HG02642 (cell line): ENCODE measurements around the gene P3H1.
"Not testable (repeated sequence)": the region's sequence is repeated elsewhere in the genome, so short reads cannot be mapped to it uniquely, and the experiment has no call there.

Source experiments
- ATAC-seq: cut with Tn5 transposase; IDR thresholded peaks from one replicate; pipeline ENCODE4 v1.9.1; 2021; ENCODE audit warnings: mild to moderate bottlenecking; ENCODE audit not compliant: unreplicated experiment, poor library complexity

P3H1 gene

GRCh38 chr1:42766741-42767509 is at the start of gene P3H1, which contains the start of gene C1orf50:
TSS of gene P3H1 (minus strand) at chr1:42767028. CDS start at chr1:42766971, 57 bp downstream.
TSS of gene C1orf50 (plus strand) at chr1:42767249. CDS start at chr1:42767312, 63 bp downstream.
- ATAC-seq = peak; percentile 90

GRCh38 chr1:42815941-42816584 is 49.2 kb upstream of the P3H1 start:
- ATAC-seq = no peak

DNA sequence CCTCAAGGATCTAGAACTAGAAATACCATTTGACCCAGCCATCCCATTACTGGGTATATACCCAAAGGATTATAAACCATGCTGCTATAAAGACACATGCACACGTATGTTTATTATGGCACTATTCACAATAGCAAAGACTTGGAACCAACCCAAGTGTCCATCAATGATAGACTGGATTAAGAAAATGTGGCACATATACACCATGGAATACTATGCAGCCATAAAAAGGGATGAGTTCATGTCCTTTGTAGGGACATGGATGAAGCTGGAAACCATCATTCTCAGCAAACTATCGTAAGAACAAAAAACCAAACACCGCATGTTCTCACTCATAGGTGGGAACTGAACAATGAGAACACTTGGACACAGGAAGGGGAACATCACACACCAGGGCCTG is 48.0 kb upstream of the P3H1 start:
- not testable (repeated sequence) for ATAC-seq

DNA sequence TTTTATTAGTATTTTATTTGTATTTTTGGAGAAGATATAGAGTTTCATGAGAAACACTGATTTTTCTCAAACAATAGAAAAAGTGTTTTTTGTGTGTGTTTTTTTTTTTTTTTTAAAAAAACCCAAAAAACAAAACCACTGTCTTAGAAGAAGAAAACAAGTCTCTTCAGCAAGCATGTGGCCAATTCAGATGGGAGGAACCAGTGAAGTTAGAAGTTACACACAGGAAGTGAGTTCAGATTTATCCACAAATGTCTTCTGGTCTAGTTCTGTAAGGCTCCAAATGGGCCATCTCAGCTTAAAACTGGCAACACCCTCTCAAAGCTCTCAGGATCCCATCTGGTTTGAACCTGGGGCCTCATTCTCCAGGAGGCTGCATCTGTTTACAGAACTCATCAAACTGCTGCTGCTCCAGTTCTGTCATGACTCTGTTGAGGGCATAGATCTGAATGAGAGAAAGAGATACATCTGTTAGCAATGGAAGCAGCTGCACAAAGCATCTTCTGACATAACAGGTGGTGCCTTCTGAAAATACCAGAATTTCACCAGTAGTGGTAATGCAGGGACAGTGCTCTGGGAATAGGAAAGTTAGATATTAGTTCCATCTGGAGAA is 40.3 kb upstream of the P3H1 start:
- no peak for ATAC-seq

GRCh38 chr1:42806593-42806992 is 39.8 kb upstream of the P3H1 start:
- ATAC-seq = no peak

- ATAC-seq = no peak
Measured at GRCh38 chr1:42806171-42806570, 39.3 kb upstream of the P3H1 start.

GRCh38 chr1:42801832-42802473 is 35.1 kb upstream of the P3H1 start:
- no peak for ATAC-seq

GRCh38 chr1:42797979-42798378 is 31.2 kb upstream of the P3H1 start:
- ATAC-seq = no peak

DNA sequence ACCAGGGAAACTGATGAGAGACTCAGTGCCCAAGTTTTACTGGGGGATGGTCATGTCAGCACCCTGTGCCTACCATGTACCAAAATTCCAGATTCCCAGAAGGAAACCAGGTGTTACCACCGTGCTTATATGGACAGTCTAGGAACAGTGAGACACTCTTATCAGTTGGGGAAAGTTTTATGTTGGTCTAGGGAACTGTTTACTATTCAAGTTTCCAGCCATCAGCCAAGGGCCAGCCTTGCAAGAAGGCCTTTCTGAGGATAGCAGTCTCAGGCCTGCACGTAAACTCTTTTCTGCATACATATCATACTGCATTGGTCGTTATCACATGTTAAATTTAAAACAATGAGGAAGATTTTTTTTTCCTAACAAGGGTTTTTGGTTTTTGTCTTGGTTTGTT is 30.6 kb upstream of the P3H1 start:
- no peak for ATAC-seq

GRCh38 chr1:42793824-42794223 is 27.0 kb upstream of the P3H1 start:
- no peak for ATAC-seq

- no peak for ATAC-seq
Measured at GRCh38 chr1:42788021-42788420, 21.2 kb upstream of the P3H1 start.

DNA sequence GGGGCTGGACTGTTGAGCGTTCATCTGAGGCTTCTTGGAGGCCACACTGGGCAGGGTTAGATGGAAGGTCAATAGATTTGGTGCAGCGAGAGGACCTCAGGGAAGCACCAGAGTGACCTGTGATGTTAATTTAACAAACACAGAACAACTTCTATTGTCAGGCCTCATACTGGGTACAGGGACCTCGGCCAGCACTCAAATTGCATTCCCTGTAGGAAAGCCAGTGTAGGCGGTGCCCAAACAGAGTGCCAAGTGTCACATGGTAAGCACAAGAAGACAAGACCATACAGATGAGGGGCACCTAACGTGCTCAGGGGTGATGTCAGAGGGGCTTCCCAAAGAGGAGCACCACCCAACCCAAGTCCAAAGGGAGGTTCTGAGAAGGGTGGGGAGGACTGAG is 19.3 kb upstream of the P3H1 start:
- ATAC-seq = no peak

GRCh38 chr1:42784946-42785693 is 18.3 kb upstream of the P3H1 start, which contains the start of gene TMEM269:
TSS of gene TMEM269 (plus strand) at chr1:42784991. CDS start at chr1:42789894, 4,903 bp downstream.
- no peak for ATAC-seq

GRCh38 chr1:42784547-42784945 is 17.7 kb upstream of the P3H1 start:
- no peak for ATAC-seq

- no peak for ATAC-seq
Measured at GRCh38 chr1:42783092-42783491, 16.3 kb upstream of the P3H1 start.

- ATAC-seq = no peak
Measured at GRCh38 chr1:42780176-42780575, 13.3 kb upstream of the P3H1 start.

DNA sequence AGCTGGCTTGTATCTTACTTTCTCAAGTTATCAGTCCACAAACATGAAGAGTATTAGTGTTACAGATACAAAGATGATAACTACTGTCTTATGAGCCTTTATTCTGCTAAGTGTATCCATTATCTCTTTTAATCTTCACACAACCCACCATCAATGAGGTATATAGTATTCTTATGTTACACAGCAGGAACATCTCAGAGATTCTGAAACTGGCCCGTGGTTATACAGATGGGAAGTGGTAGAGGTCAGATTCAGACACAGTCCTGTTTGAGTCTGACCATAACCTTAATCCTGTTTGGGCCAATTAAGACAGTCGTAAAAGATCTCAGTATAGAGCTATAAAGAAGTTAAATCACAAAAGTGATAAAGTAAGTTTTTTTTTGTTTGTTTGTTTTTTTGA is 12.9 kb upstream of the P3H1 start:
- no peak for ATAC-seq

DNA sequence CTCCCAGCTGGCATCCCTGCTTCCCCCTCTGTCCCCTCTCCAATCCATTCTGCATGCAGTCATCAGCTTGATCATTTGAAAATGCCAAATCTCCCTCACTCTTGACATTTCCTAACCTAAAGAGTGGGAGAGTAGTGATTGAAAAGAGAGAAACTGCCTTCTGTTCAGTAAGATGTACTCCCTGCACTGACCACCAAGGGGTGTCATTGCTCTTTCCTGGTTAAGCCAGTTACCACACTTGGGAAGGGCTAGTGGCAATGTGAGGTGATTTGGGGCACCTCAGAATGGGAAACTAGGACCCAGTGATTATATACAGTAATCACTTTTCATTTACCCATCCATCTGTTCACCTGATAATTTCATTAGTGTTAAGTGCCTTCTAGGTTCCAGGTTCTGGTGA is 11.0 kb upstream of the P3H1 start:
- ATAC-seq = no peak

DNA sequence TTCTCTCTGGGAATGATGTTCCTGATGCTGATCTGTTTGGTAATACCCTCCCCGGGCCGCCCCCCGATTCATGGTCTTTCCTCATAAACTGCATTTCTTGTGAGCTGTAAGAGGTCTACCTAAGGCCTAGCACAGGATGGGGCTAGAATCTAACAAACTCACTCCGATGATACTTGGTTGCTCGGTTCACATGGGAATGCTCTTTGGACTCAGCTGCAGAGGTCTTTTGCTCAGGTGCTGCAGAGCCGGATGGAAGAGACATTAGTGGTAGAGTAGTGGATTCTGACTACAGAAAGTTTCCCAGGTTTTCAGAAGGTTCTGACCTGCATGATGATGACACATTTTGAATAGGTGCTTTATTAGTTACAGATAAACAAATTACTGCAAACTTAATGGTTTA is 9.7 kb upstream of the P3H1 start:
- ATAC-seq = no peak

DNA sequence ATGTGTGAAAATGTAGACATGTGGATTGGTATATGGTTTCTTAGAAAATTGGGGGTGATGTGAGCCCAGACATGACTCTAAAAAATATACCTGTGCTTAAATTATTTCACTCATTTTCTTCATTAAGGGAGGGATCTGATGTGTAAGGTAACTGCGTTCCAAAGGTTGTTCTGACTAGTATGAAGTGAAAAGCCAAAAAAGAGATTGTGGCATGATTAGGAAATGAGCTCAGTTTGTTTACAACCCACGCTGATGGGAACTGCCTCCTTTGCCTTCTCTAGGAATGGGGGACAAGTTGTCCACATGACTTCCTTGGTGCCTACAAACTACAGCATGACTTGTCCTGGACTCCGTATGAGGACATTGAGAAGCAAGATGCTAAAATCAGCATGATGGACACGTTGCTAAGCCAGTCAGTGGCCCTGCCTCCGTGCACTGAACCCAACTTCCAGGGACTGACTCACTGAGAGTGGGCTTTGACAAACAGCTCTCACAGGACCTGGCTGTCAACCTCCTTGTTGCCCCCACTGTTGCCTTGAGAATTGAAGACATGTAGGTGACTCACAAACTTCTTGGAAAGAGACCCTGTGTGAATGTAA is 8.2 kb upstream of the P3H1 start:
- no peak for ATAC-seq
